SU-DHL-6 (cell line): Measurements from ENCODE around the gene CD36.

Source experiments
- CTCF ChIP-seq: fragments of 200-600 bp; sonication (generic); IDR thresholded peaks from one replicate; pipeline ENCODE4 v1.5.1; 2017; ENCODE audit warnings: antibody characterized with exemption, mild to moderate bottlenecking, low read length, moderate library complexity; ENCODE audit not compliant: insufficient read depth, poor library complexity, severe bottlenecking
- EZH2phosphoT487 ChIP-seq: fragments of 200-600 bp; sonication (generic), shearing (Covaris generic); conservative IDR thresholded peaks from 2 replicates; pipeline ENCODE4 v1.6.1; 2018; ENCODE audit warnings: mild to moderate bottlenecking, antibody characterized with exemption, low read length, moderate library complexity, mixed read lengths

GRCh38 chr7:80607136-80607535 is 31.3 kb upstream of the CD36 start:
- no peak for TF ChIP-seq CTCF
- TF ChIP-seq EZH2phosphoT487 = no peak
